Activated CD8-positive, alpha-beta memory T cell treated with anti-CD3 and anti-CD28 coated beads for 48 hours (primary cell): Measurements from ENCODE around the gene OLFM2.
"Not testable (repeated sequence)": the region's sequence is repeated elsewhere in the genome, so short reads cannot be mapped to it uniquely, and the experiment has no call there.

Experiments
- DNase-seq, 3 experiments: peaks; one replicate each; pipeline ENCODE4 v3.0.0-alpha.2; 2020; ENCODE audit warnings: low read depth in 2 of 3, low spot score in 2 of 3

OLFM2 gene

DNA sequence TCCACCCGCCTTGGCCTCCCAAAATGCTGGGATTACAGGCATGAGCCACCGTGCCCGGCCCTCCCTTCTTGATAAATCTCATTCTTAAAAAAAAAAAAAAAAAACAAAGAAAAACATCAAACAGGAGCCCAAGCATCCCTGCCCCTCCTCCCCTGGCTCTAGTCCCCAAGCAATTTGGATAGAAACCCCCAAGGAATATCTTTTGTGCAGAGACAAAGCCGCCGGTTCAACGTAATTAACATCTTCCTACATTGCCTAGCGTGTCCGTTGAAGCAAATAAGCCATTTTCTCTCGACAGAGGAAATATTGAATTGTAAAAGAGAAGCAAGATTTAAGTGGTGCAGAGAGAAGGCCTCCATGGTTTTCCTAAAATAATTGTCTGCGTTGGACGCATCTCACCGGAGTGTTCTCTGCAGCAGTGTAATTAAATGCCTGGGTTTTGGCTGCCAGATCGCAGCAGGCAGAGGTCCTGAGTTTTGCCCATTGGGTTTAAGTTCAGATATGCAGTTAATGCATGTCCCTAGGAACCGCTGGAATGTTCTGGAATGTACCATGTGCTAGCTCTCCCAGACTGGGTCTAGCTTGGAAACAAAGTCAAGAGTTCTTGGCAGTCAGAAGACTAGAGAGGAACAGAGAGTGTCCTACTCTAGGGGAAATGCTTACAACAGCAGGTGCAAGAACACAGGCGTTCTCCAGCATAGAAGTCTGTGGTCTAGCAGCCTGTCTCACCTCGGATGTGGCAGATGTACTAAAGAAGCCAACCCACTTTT is 70.4 kb downstream of the OLFM2 start:
- DNase-seq: no peak

DNA sequence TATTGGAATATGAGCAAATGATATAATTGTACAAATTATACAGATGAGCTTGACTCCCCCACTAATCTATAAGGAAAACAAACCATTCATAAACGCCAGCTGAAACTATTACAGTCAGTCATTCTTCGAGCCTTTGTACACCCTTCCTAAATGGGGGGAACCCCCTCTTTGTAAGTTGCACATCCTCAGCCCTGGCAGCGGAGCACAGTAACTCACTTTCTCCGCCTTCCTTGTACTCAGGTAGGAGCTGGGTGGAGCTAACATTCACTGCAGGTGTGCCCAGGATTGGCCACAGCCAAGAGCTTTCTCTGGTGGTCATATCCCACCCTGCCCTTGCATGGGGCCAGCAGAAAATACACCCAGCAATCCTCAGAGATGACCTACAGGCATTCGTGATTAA is 72.6 kb downstream of the OLFM2 start:
- DNase-seq: no peak

DNA sequence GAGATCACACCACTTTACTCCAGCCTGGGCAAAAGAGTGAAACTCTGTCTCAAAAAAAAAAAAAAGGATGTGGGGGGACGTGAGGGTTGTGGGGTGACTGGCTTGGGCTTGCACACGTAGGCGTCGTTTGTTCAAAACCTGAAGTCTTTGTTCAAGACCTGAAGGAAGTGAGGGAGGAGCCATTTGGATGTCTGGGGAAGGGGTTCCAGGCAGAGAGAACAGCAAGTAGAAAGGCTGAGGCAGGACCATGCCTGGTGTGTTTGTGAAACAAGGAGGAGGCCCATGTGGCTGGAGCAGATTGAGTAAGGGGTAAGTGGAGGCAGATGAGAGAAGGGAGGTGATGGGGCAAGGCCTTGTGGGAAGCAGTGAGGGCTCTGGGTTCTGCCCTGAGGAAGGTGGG is 73.4 kb downstream of the OLFM2 start:
- DNase-seq: no peak

DNA sequence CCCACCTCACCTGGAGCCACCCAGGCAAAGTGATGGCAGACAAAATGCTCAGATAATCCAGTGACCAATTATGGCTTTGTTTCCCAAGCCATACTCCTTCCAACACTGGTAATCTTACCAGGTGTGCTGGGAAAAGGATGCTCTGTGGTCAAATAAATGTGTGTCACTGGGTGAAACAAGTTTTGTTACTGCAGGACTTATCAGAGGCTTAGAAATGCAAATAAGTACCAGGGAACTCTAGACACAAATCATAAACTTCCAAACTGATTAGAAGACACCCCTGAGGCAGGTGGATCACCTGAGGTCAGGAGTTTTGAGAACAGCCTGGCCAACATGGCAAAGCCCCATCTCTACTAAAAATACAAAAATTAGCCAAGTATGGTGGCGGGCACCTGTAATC is 74.8 kb downstream of the OLFM2 start:
- DNase-seq: no peak

DNA sequence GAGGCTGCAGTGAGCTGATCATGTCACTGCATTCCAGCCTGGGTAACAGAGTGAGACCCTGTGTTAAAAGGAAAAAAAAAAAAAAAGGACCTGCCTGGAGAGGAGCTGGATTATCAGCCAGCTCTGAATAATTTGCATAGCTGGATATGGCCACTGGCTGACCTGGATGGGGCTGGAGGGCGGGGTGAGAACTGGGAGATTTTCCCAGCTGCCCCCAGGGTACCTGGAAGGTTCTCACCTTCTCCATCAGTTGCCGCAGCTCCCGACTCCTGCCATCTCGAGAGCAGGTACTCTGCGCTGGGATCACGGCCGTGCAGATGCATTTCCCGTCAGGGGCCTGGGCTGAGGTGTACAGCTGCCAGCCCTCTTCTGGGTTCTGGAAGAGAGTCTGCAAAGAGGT is 75.9 kb downstream of the OLFM2 start:
- DNase-seq: no peak

DNA sequence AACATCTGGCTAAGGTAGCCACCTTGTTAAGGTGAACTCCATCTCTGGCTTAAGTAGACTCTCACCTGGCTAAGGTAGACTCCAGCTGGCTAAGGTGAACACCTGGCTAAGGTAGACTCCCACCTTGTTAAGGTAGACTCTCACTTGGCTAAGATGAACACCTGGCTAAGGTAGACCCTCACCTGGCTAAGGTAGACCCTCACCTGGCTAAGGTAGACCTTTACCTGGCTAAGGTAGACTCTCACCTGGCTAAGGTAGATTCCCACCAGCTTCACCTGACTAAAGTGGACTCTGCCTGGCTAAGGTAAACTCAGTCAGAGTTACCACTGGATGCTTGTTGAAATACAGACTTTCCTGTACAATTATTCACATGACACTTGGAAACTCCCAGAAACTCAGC is 77.5 kb downstream of the OLFM2 start:
- DNase-seq: no peak

DNA sequence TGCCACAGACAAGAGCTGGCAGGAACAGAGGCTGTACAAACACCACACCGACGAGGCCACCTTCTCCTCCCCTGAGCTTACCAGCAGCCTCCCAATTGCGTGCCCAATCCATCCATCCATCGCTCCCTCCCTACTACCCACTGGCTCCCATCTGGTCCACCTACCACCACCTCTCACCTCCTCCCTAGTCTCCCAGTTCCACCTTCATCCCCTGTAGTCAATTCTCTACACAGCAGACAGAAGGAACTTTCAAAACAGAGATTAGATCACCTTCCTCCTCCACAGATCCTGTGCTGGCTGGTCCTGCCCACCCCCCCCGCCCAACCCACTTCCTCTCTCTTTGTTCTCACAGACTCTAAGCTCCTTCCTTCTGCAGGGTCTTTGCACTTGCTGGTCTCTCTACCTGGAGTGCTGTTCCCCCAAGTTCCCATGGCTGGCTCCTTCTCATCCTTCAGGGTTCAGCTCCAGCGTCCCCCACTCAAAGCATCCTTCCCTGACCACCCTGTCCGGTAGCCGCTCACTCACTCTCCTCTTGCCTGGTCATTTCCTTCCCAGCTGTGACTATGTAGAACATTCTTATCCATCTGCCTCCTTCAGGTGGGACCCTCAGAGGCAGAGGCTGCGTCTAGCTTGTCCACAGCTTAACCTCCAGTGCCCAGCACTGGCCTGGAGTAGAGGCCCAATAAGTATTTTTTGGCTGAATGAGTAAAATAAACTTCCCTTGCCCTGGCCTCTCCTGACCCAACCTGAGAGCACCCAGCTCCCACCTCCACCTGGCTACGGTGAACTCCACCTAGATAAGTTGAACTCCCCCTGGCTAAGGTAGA is 78.2 kb downstream of the OLFM2 start:
- no peak for DNase-seq

DNA sequence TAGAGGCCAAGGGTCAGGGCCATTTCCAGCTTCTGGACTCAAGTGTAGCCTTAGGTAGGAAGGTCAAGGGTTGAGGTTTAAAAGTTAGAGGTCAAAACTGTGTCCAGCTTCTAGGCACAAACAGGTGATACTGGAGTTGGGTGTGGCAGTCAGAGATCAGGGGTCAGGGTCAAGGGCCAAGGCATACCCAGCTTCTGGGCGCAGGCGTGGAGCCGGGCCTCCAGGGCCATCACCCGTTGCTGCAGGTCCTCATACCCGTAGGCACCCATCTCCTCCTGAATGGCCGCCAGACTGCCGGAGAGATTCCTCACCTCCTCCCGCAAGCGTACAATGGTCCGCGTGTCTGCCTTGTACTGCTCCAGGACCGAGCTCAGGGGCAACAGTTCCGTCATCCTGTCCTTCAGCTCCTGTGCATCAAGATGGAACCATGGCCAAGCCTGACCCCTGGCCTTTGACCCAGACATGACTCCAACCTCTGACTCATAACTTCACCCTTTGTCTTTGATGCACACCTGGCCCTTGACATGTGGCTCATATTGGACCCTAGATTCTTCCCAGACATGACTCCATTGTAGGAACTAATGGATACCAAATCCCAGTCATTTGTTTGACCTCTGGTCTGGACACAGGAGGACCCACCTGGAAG is 79.1 kb downstream of the OLFM2 start:
- DNase-seq: no peak

DNA sequence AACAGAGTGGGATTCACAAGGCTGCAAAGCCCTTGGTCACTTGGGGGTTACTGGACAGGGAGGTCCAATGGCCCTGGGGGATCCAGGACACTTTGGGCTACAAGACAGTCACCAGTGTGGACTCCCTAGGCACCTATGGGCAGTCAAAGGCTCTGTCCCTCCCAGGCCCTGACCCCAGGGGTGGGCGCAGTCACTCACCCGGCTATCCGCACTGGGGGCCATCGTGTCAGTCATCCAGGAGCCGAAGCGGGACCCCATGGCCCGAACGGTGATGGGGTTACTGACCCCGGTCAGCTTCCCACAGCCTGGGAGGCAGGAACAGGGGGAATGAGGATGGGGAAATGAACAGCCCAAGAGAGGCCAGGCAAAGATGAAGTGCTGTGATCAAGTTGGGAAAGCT is 79.7 kb downstream of the OLFM2 start:
- no peak for DNase-seq

DNA sequence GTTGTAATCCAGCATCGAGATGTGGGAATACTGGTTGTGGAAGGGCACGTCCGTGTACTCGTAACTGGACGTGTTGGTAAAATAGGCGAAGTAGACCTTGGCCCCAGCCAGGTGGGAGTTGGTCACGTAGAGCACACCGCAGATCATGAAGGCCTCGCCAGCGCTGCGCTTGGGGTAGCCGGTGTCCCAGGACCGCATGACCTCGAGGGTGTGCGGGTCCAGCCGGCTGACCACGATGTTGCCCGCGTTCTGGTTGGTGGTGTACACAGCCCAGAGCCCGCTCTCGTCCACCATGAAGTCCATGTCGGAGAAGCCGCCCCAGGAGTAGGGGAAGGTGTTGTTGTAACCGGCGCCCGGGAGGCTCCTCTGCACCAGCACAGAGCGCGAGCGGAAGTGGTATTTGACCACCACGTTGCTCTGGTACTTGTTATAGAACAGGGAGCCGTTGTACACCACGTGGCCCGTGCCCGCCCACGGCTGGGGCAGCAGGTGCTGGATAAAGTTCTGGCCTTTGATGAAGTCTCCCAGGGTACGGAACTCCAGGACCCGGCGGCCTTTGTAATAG is 82.0 kb downstream of the OLFM2 start:
- DNase-seq: no peak

DNA sequence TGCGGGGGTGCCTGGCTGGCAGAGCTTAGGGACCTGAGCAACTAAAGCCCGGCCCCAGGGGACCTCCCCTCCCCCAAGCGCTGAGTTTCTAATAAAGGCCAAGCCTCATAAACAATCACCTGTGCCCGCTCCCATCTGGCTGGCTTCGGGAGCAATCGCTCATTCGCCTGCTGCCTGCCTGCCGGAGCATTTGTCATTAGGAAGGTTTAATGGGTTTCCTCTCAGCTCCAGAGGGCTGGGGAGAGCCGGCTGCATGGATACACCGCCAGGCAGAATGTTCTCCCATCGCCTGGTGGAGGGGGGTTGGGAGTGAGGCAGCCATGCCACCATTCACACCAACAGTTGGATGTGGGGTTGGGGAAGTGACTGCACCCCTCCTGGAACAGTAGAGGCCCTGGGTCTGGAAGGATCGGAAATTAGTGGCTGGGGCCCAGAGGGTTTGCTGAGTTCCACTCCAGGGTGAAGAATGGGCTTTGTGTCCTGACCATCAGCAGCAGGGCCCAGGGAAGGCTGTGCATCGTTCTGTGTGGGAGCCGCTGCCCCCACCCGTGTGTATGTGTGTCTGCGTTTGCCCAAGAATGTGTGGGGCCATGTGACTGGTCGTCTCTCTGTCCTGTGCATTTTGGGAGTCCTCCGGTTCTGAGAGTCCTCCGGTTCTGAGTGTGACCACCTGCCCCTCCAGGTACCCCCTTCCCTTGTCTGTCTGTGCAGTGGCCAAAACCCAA is 85.9 kb downstream of the OLFM2 start:
- no peak for DNase-seq

DNA sequence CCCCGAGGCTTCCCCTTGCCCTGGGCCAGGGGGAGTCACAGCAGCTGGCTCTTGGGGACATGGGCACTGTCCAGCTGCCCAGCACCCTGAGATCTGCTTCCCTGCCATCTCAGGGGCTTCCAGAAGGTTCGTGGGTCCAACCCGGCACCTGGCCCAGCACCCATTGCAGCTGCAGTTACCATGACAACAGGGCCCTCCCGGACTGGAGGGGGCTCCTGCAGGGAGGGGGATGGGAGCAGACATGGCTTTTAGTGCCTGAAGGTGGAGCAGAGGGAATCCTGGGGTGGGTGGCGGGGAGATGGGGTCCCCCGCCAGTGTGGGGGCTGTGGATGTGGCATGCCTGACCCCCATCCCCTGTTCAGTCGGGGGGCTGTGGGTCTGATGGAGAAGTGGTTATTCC is 86.5 kb downstream of the OLFM2 start:
- no peak for DNase-seq

DNA sequence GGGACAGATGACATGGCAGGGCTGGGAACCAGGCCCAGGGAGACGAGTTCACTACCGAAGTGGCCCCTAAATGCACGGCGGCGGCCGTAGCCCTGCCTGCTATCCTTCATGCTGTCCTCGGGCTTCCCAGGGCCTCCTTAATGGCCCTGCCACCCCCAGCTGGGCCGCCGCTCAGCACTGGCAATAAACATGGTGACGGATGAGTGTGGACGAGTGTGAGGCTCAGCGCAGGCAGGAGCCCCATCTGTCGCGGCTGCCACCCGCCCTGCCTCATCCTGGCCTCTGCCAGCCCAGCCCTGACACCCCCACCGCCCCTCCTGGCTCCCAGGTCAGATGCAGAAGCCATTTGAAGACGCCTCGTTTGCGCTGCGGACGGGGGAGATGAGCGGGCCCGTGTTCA is 87.6 kb downstream of the OLFM2 start:
- no peak for DNase-seq

DNA sequence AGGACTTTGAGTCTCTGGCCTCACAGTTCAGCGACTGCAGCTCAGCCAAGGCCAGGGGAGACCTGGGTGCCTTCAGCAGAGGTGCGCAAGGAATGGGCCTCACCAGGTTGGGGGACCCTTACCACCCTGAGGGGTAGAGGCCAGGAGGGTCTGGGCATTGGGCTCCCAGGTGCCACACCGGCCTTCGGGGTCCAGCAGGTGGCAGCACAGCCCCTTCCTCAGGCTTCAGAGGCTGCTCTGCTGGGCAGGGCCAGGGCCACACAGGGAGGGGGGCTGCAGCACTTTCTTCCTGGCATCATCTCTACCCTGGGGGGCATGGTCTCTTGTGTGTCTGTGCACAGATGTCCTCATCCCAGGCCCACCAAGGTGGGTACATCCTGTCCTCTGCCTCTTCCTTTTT is 88.3 kb downstream of the OLFM2 start:
- no peak for DNase-seq

DNA sequence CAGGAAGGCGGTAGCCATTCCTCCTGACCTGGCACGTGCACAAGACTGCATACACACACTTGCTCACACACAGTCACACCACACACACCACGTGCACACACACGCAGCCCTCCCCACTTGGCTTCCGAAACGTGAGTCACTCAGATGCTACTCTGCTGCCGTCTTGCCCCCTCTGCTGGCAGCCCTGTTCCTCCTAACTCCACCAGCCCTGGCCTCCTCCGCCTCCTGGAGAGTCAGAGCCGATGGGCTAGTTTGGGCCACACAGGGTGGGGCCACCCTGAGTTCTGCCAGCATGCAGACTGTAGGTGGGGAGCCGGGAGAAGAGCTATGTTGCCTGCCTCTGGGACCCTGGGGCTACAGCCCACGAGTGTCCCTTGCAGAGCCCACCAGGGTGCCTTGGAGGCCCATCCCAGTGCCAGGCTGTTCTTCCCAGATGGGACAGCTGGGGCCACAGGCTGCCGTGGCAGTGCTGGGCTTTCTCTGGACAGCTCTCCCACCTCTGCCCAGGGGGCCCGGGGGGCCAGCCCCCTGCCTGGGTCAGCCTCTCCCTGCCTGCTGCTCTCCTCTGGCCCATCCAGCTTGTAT is 89.1 kb downstream of the OLFM2 start:
- peak in 2 of 3 experiments; percentile 30 to 34 for DNase-seq

DNA sequence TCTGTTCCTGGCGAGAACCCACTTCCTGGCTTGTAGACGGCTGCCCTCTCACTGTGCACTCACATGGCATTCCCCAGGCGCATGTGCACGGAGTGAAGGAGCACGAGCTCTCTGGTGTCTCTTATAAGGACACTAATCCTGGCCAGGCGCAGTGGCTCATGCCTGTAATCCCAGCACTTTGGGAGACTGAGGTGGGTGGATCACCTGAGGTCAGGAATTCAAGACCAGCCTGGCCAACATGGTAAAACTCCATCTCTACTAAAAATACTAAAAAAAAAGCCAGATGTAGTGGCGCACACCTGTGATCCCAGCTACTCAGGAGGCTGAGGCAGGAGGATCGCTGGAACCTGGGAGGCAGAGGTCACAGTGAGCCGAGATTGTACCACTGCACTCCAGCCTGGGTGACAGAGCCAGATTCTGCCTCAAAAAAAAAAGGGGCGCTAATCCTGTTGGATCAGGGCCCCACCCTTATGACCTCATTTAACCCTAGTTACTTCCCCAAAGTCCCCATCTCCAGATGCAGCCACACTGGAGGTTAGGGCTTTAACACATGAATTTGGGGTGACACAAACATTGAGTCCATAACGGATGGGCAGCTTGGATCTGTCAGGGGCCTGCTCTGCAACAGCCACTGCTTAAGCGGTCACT is 92.6 kb downstream of the OLFM2 start:
- DNase-seq: not testable (repeated sequence)

DNA sequence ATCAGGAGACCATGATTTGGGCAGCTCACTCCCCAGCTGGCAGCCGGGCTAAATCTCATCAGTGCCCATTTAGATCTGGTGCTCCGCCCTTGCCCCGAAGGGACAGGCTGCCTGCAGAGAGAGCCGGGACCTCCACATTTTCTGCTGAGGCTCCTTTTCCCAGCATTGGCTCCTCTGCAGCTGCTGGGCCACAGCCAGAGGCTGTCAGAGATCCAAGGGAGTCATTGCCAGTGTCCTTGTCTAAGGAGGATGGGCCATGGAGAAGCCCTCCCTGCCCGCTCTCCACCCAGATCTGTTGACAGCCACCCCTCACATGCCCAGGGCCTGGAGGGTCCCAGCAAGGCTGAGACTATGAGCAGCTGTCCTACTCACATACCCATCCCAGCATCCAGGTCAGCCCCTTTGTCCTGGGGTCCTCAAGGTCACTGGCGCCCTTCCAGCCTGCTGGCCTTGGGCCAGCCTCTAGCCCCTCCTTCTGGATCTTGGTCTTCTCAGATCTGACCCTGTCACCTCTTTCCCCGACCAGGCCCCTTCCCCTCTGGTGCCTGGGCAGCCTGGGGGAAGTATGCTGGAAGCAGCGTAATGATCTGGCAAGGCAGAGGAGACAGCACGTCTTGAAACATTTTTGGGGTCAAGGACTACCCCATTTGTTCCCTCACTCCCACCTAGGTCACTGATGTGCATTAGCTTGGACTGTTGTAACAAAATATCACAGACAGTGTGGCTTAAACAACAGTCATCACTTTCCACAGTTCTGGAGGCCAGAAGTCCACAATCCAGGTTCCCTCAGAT is 93.3 kb downstream of the OLFM2 start:
- no peak for DNase-seq

DNA sequence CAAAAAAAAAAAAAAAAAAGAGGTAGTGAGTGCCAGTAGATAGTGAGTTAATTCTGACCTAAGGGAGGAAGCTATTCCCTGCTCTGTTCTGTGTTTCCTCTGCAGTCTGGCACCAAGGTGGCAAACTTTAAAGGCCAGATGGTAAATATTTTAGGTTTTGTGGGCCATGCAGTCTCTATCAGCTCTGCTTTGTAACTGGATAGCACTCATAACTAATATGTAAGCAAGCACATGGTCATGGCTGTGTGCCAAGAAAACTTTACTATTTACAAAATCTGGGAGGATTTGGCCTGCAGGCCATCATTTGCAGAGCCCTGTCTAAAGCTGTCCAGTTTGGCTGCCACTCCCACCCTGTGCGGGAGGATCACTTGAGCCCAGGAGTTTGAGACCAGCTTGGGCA is 96.9 kb downstream of the OLFM2 start:
- no peak for DNase-seq

DNA sequence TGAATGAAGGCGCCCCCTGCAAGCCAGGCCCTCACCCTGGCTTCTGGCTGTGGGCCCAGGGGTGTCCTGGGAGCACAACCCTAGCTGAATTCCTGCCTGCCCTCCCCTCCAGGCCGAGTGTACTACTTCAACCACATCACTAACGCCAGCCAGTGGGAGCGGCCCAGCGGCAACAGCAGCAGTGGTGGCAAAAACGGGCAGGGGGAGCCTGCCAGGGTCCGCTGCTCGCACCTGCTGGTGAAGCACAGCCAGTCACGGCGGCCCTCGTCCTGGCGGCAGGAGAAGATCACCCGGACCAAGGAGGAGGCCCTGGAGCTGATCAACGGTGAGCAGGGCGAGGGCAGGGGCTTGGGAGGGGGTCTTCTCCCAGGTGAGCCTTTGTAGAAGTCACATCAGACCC is 98.0 kb downstream of the OLFM2 start:
- no peak for DNase-seq
